Endodermal cell (in vitro differentiated cells): Measurements from ENCODE around the gene CRACDL. TPM values are rescaled to one million over a fixed set of nuclear protein-coding genes. Genes with fewer than 3 reads are reported as not detected.

ENCODE experiments used
- DNase-seq: peaks from one replicate; pipeline ENCODE4 v3.0.0-alpha.2; 2017
- H3K27ac ChIP-seq: 2 replicates; pipeline ENCODE4 v1.5.1; 2013; ENCODE audit warnings: mild to moderate bottlenecking, low read depth, low read length, moderate library complexity
- H3K27me3 ChIP-seq: 2 replicates; pipeline ENCODE4 v1.6.1; 2013; ENCODE audit warnings: mild to moderate bottlenecking, low read length, moderate library complexity; ENCODE audit not compliant: insufficient read depth, control insufficient read depth, poor library complexity, severe bottlenecking
- H3K36me3 ChIP-seq: 2 replicates; pipeline ENCODE4 v1.7.0; 2013; ENCODE audit warnings: mild to moderate bottlenecking, low read length, moderate library complexity; ENCODE audit not compliant: control insufficient read depth, insufficient read depth
- H3K4me1 ChIP-seq: one replicate; pipeline ENCODE4 v1.7.0; 2013; ENCODE audit warnings: low read length; ENCODE audit not compliant: control insufficient read depth, insufficient read depth
- H3K4me3 ChIP-seq: 2 replicates; pipeline ENCODE4 v1.5.1; 2013; ENCODE audit warnings: mild to moderate bottlenecking, low read length, moderate library complexity
- H3K9ac ChIP-seq: 2 replicates; pipeline ENCODE4 v1.6.1; 2013; ENCODE audit warnings: mild to moderate bottlenecking, low read length, moderate library complexity; ENCODE audit not compliant: poor library complexity, severe bottlenecking; ENCODE audit errors: extremely low read depth
- H3K9me3 ChIP-seq: 2 replicates; pipeline ENCODE4 v1.6.1; 2013; ENCODE audit warnings: mild to moderate bottlenecking, low read length, moderate library complexity; ENCODE audit not compliant: control insufficient read depth
- H3K27ac Mint-ChIP-seq: 2 replicates; pipeline ENCODE4 v1.8.0; 2020; ENCODE audit warnings: mixed read lengths
- H3K27me3 Mint-ChIP-seq: 2 replicates; pipeline ENCODE4 v1.8.0; 2021; ENCODE audit warnings: mild to moderate bottlenecking, mixed read lengths; ENCODE audit not compliant: insufficient read depth
- H3K36me3 Mint-ChIP-seq: 2 replicates; pipeline ENCODE4 v1.8.0; 2020; ENCODE audit warnings: low read depth, mixed read lengths
- H3K4me1 Mint-ChIP-seq: 2 replicates; pipeline ENCODE4 v1.8.0; 2020; ENCODE audit warnings: mixed read lengths
- H3K4me3 Mint-ChIP-seq: 2 replicates; pipeline ENCODE4 v1.8.0; 2020; ENCODE audit warnings: mild to moderate bottlenecking, moderate library complexity, mixed read lengths
- H3K9me3 Mint-ChIP-seq: 2 replicates; pipeline ENCODE4 v1.8.0; 2020; ENCODE audit warnings: mild to moderate bottlenecking, mixed read lengths
- CTCF ChIP-seq: fragments of 200-600 bp; sonication (generic); conservative IDR thresholded peaks from 2 replicates; pipeline ENCODE4 v1.5.0; 2021; ENCODE audit warnings: antibody characterized with exemption, mild to moderate bottlenecking
- WGBS, 2 experiments: methylation state at CpG; one replicate each; pipeline versions ENCODE4 v1.1.5 to v1.1.7; 2013; ENCODE audit warnings: missing lambda C conversion rate in 2 of 2, mixed read lengths in 1 of 2; ENCODE audit not compliant: insufficient coverage in 1 of 2, insufficient read length in 1 of 2; 5-methylcytosine and 5-hydroxymethylcytosine counted together
- total RNA-seq, 2 donors: library from RNA; stranded (reverse); fragmentation: NEBNext Ultra II Directional in 1 of 2; extraction: Animal tissue kit (Norgen Biotek cat#: 25700) in 1 of 2; gene quantifications; 2 replicates in 1 of 2; 3 replicates in 1 of 2; pipeline ENCODE4 v1.2.1, GENCODE V29; 2021

The CRACDL gene
- total RNA-seq, 2 donors from 2014 or later: 0.26 to 0.31 TPM

- WGBS, 2 experiments: 90 to 100% methylated on average over 4 to 5 of the region's 5 CpGs
- no peaks in the 10 kb centered on the region for H3K4me1 Mint-ChIP-seq
Measured at GRCh38 chr2:98849113-98849512, 86.9 kb downstream of the CRACDL start.

GRCh38 chr2:98847853-98848252, 88.2 kb downstream of the CRACDL start:
- TF ChIP-seq CTCF: no peak
- no peaks in the 10 kb centered on the region for H3K4me1 Mint-ChIP-seq
- WGBS, 2 experiments: 78 to 84% methylated on average over 3 to 5 of the region's 5 CpGs
- Histone ChIP-seq H3K36me3 (no peaks in the 10 kb centered on the region), H3K9me3 (no peaks in the 10 kb centered on the region), H3K27ac (no peak overlapping the region), H3K27me3 (no peaks in the 10 kb centered on the region), H3K4me1 (no peaks in the 10 kb centered on the region), H3K4me3 (no peak overlapping the region), H3K9ac (no peak overlapping the region)
- DNase-seq: no peak
- H3K9me3 Mint-ChIP-seq: no peaks in the 10 kb centered on the region
- no peak overlapping the region for H3K4me3 Mint-ChIP-seq
- H3K36me3 Mint-ChIP-seq: no peaks in the 10 kb centered on the region
- H3K27ac Mint-ChIP-seq: no peak overlapping the region
- no peaks in the 10 kb centered on the region for H3K27me3 Mint-ChIP-seq

More at GRCh38 chr2:98849113-98849512, 86.9 kb downstream of the CRACDL start:
- Histone ChIP-seq H3K27ac (no peak overlapping the region), H3K9ac (no peak overlapping the region), H3K4me1 (no peaks in the 10 kb centered on the region), H3K36me3 (no peaks in the 10 kb centered on the region), H3K4me3 (no peak overlapping the region), H3K27me3 (no peaks in the 10 kb centered on the region), H3K9me3 (no peaks in the 10 kb centered on the region)
- DNase-seq: no peak
- H3K27ac Mint-ChIP-seq: no peak overlapping the region
- H3K9me3 Mint-ChIP-seq: no peaks in the 10 kb centered on the region
- TF ChIP-seq CTCF: no peak
- no peaks in the 10 kb centered on the region for H3K36me3 Mint-ChIP-seq
- no peaks in the 10 kb centered on the region for H3K27me3 Mint-ChIP-seq
- H3K4me3 Mint-ChIP-seq: no peak overlapping the region

- Mint-ChIP-seq H3K27me3 (no peaks in the 10 kb centered on the region), H3K36me3 (no peaks in the 10 kb centered on the region), H3K9me3 (no peaks in the 10 kb centered on the region), H3K4me1 (no peaks in the 10 kb centered on the region), H3K4me3 (no peak overlapping the region), H3K27ac (no peak overlapping the region)
- Histone ChIP-seq H3K4me1 (no peaks in the 10 kb centered on the region), H3K4me3 (no peak overlapping the region), H3K9ac (no peak overlapping the region), H3K9me3 (no peaks in the 10 kb centered on the region), H3K36me3 (no peaks in the 10 kb centered on the region), H3K27me3 (no peaks in the 10 kb centered on the region), H3K27ac (no peak overlapping the region)
- no peak for DNase-seq
- TF ChIP-seq CTCF: no peak
Measured at GRCh38 chr2:98846041-98846440, 90.0 kb downstream of the CRACDL start.
